ENCODE measurements around the gene MEI1.

MEI1 gene

GRCh38 chr22:41844513-41844912, 145.2 kb downstream of the MEI1 start:
- DNase-seq = peak; percentile 73

GRCh38 chr22:41845380-41846267, 146.3 kb downstream of the MEI1 start:
- DNase-seq = no peak

GRCh38 chr22:41846268-41846987, 147.1 kb downstream of the MEI1 start:
- no peak for DNase-seq

- no peak for DNase-seq
These were observed 148.0 kb downstream of the MEI1 start for GRCh38 chr22:41847300-41847699.

GRCh38 chr22:41848468-41848867, 149.2 kb downstream of the MEI1 start:
- peak; percentile 62 for DNase-seq
